A549 treated with Hydrocortisone at 1 μM for 4 hours (cell line): ENCODE measurements around the gene ZNF616. TPM values are rescaled to one million over a fixed set of nuclear protein-coding genes. Genes with fewer than 3 reads are reported as not detected.

Experiments
- total RNA-seq: library from RNA; stranded (reverse); fragments of 200-300 nt; extraction: Qiagen RNA extraction; gene quantifications from 5 replicates; pipeline ENCODE4 v1.2.3, GENCODE V29; 2022

ZNF616 gene
- 0.52 to 0.85 TPM (median 0.75 TPM) in 5 replicates for total RNA-seq

GRCh38 chr19:52139252-52140031, at the start of gene ZNF616:
TSS of gene ZNF616 (minus strand) at chr19:52139938. CDS start at chr19:52130512, 9,426 bp downstream.

GRCh38 chr19:52171321-52172169, 31.8 kb upstream of the ZNF616 start, which contains the start of gene ZNF836:
TSS of gene ZNF836 (minus strand) at chr19:52171621. CDS start at chr19:52168072, 3,549 bp downstream.

GRCh38 chr19:52095172-52096014, 44.3 kb downstream of the ZNF616 start, which contains the start of gene ZNF841:
TSS of gene ZNF841 (minus strand) at chr19:52095765. CDS start at chr19:52084801, 10,964 bp downstream.

Other genes with a start within 250 kb of the ZNF616 start
- 0.17 to 0.41 TPM (median 0.22 TPM) in 5 replicates for gene ZNF649, start 234.9 kb downstream of the ZNF616 start, total RNA-seq
- gene ZNF613, start 212.5 kb downstream of the ZNF616 start, total RNA-seq, result 0.63 to 1.9 TPM (median 1.5 TPM) in 5 replicates
- gene ZNF350, start 153.1 kb downstream of the ZNF616 start, total RNA-seq, result 3.3 to 6.3 TPM (median 3.6 TPM) in 5 replicates
- 2.2 to 5.9 TPM (median 3.4 TPM) in 5 replicates for gene ZNF615, start 131.7 kb downstream of the ZNF616 start, total RNA-seq
- 2.5 to 3.8 TPM (median 3.1 TPM) in 5 replicates for gene ZNF614, start 111.6 kb downstream of the ZNF616 start, total RNA-seq
- 1.3 to 1.9 TPM (median 1.6 TPM) in 5 replicates for gene ZNF432, start 91.1 kb downstream of the ZNF616 start, total RNA-seq
- gene ZNF841, start 44.2 kb downstream of the ZNF616 start, total RNA-seq, result 1.5 to 2.4 TPM (median 2.3 TPM) in 5 replicates
- 0.45 to 1.2 TPM (median 0.88 TPM) in 5 replicates for gene ZNF836, start 31.7 kb upstream of the ZNF616 start, total RNA-seq
- gene PPP2R1A, start 50.1 kb upstream of the ZNF616 start, total RNA-seq, result 178 to 309 TPM (median 306 TPM) in 5 replicates
- 5.9 to 14.2 TPM (median 9.0 TPM) in 5 replicates for gene ZNF766, start 129.6 kb upstream of the ZNF616 start, total RNA-seq
- gene ZNF480, start 157.2 kb upstream of the ZNF616 start, total RNA-seq, result 6.6 to 19.0 TPM (median 17.3 TPM) in 5 replicates
- not detected in 5 replicates for gene ZNF610, start 196.3 kb upstream of the ZNF616 start, total RNA-seq
- gene ZNF880, start 230.0 kb upstream of the ZNF616 start, total RNA-seq, result 0.69 to 0.90 TPM (median 0.77 TPM) in 5 replicates